ENCODE data around the gene ANGPTL8. TPM values are rescaled to one million over a fixed set of nuclear protein-coding genes. Genes with fewer than 3 reads are reported as not detected.

ANGPTL8 gene
- total and polyA plus RNA-seq, 2 of the 4 experiments (the other 2 are of a cell fraction), result not detected

- Histone ChIP-seq H2AK9ac (replicated peaks; ENCODE audit: low read depth, low read length, poor library complexity) (no peak overlapping the region), H3K36me3 (ENCODE audit: control insufficient read depth, insufficient read depth, low read length) (peaks cover 29% of the 10 kb centered on the region), H3K9me3 (ENCODE audit: control insufficient read depth, insufficient read depth, low read length) (no peaks in the 10 kb centered on the region), H3K4me3 (ENCODE audit: insufficient read depth, low read depth, low read length) (no peak overlapping the region), H3K18ac (ENCODE audit: low read depth, low read length) (no peak overlapping the region), H3K4me2 (ENCODE audit: low read depth, low read length) (no peak overlapping the region), H3K4ac (ENCODE audit: low read depth, low read length) (no peak overlapping the region), H2BK15ac (ENCODE audit: low read depth, low read length) (no peak overlapping the region), H3K14ac (replicated peaks; ENCODE audit: low read depth, low read length) (no peak overlapping the region), H2BK5ac (ENCODE audit: low read depth, low read length, poor library complexity, severe bottlenecking) (no peak overlapping the region), H3K9ac (ENCODE audit: low read depth, low read length) (no peak overlapping the region), H3K9me1 (ENCODE audit: insufficient read depth, low read length) (0 out of 2 replicates have a peak, but pooled peaks cover 5% of the 10 kb centered on the region), H4K8ac (ENCODE audit: low read depth in 2 of 2, low read length in 2 of 2) (no peak overlapping the region), H4K91ac (ENCODE audit: insufficient read depth, low read depth, low read length) (no peak overlapping the region), H2AFZ (replicated peaks; ENCODE audit: low read length, poor library complexity) (no peak overlapping the region), H3K79me1 (ENCODE audit: low read depth in 1 of 2, low read length in 2 of 2) (no peaks in the 10 kb centered on the region), H3K56ac (ENCODE audit: extremely low read depth, insufficient read depth, low read length) (no peak overlapping the region), H2AK5ac (ENCODE audit: low read depth, low read length) (no peak overlapping the region), H2BK20ac (ENCODE audit: low read depth, low read length) (no peak overlapping the region), H3K27me3 (ENCODE audit: control insufficient read depth, insufficient read depth, low read length) (no peaks in the 10 kb centered on the region), H3K23ac (ENCODE audit: low read depth, low read length) (no peak overlapping the region), H3K4me1 (ENCODE audit: control insufficient read depth, insufficient read depth, low read length) (no peaks in the 10 kb centered on the region), H3K27ac (ENCODE audit: insufficient read depth, low read length) (no peak overlapping the region), H2BK120ac (ENCODE audit: low read depth, low read length) (no peak overlapping the region), H4K5ac (ENCODE audit: low read depth, low read length) (no peak overlapping the region), H4K20me1 (ENCODE audit: insufficient read depth, low read length) (no peaks in the 10 kb centered on the region)
- no TSS peak for BruUV-seq (replicated peaks)
- POLR2A ChIA-PET (ENCODE audit: unreplicated experiment), result no interaction called here
- ATAC-seq (ENCODE audit: low read depth) (no peak), DNase-seq (no peak)
- in situ Hi-C loops (cut with MboI; ENCODE audit: low sequenced_read_pairs) (no loop called here), dilution Hi-C loops (cut with HindIII; ENCODE audit: low sequenced_read_pairs, unreplicated experiment) (no loop called here), intact Hi-C loops (cut with micrococcal nuclease) (no loop called here)
- WGBS, 2 experiments (ENCODE audit: extremely low coverage in 2 of 2, insufficient read length in 1 of 2), result 79% methylated on average over 5 of the region's 15 CpGs; no CpG with 5 or more reads in 1 of the 2 experiments
- TF ChIP-seq MXI1 (IDR thresholded peaks at IDR 0.05; ENCODE audit: borderline replicate concordance, low read depth, low read length), result no peak
- no peak for TF ChIP-seq MAFK (IDR thresholded peaks at IDR 0.05; ENCODE audit: low read depth, low read length)
- TF ChIP-seq FOS (IDR thresholded peaks at IDR 0.05; ENCODE audit: low read depth, low read length), result no peak
- no peak for TF ChIP-seq BHLHE40 (IDR thresholded peaks at IDR 0.05; ENCODE audit: low read depth, low read length)
- no peak for TF ChIP-seq RCOR1 (IDR thresholded peaks at IDR 0.05; ENCODE audit: insufficient replicate concordance, low read length)
- TF ChIP-seq USF2 (IDR thresholded peaks at IDR 0.05; ENCODE audit: low read depth, low read length), result no peak
- TF ChIP-seq CTCF (conservative IDR thresholded peaks at IDR 0.05; ENCODE audit: low read depth, low read length), result no peak
- no peak for TF ChIP-seq ELK1 (IDR thresholded peaks at IDR 0.05; ENCODE audit: borderline replicate concordance, low read depth, low read length)
- TF ChIP-seq POLR2A (IDR thresholded peaks at IDR 0.05; ENCODE audit: low read depth, low read length), result no peak
- TF ChIP-seq MAZ (IDR thresholded peaks at IDR 0.05; ENCODE audit: borderline replicate concordance, low read depth, low read length), result no peak
- TF ChIP-seq CEBPB (IDR thresholded peaks at IDR 0.05; ENCODE audit: low read depth, low read length), result no peak
- no peak for TF ChIP-seq RAD21 (IDR thresholded peaks at IDR 0.05; ENCODE audit: low read length)
- no peak for TF ChIP-seq CHD1 (IDR thresholded peaks at IDR 0.05; ENCODE audit: low read depth, low read length)
- no peak for TF ChIP-seq SMC3 (IDR thresholded peaks at IDR 0.05; ENCODE audit: low read depth, low read length)
- no peak for TF ChIP-seq RFX5 (IDR thresholded peaks at IDR 0.05; ENCODE audit: low read depth, low read length)
- TF ChIP-seq NFE2L2 (IDR thresholded peaks at IDR 0.05; ENCODE audit: low read depth, low read length), result no peak
- CTCF ChIA-PET, result interaction anchor here (0.6 kb wide), 1 partner anchor 148 kb away, joined by 3 read pairs; no protein-coding TSS in a partner anchor
Observed at GRCh38 chr19:11233073-11233472, 6.3 kb upstream of the ANGPTL8 start.

Data from IMR-90 (cell line).